Measurements from ENCODE around the gene KRTAP10-10.
"Not testable (repeated sequence)": the region's sequence is repeated elsewhere in the genome, so short reads cannot be mapped to it uniquely, and the experiment has no call there.

Gene KRTAP10-10

GRCh38 chr21:44653656-44654575 is 16.8 kb downstream of the KRTAP10-10 start:
- no peak for DNase-seq

DNA sequence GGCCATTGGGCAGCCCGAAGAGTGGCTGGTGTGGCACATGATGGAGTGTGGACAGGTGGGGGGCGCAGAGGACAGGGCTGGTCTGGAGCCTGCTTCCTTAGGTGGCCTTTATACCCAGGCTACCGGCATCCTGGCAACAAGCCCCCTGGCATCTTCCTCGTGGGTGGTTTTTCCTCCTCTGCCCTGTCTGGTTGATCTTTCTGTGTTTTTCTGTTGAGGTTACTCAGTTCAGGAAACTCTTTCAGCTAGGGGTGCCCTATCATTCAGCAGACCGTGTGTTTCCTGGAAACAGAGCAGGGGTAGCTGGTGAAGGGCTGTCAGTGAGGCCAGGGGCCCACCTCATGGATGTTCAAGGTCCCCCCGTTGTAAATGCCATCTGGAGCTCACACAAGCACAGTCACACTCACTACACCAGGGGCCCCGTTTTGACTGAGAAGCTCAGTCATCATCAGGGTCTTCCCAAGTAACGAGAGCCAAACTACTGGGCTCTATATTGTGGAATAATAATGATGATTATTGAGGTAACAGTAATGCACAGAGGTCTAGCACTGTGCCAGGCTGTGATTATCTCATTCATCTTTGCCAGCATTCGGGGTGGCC is 17.5 kb downstream of the KRTAP10-10 start, which contains the start of gene KRTAP12-4:
KRTAP12-4 (minus strand) TSS at position 84 of the 600 bp plus-strand sequence; CDS start at position 39, 45 bp downstream.
- no peak for DNase-seq

DNA sequence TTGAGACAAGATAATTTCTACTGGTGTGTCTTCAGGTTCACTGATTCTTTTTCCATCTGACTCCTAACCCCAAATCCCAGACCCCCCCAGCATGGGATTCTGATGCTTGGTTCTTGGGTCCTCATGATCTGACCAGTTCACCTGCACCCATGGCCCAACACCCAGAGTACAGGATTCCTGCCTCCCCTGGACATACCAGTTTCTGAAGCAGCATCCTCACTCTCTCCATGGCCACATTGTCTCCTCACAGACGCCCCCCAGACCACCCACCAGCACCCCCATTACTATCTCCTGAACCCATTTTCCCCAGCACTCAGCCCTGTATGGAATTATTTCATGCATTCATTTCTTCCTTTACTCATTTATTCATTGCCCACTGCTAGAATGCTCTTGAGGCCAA is 19.7 kb downstream of the KRTAP10-10 start:
- no peak for DNase-seq

DNA sequence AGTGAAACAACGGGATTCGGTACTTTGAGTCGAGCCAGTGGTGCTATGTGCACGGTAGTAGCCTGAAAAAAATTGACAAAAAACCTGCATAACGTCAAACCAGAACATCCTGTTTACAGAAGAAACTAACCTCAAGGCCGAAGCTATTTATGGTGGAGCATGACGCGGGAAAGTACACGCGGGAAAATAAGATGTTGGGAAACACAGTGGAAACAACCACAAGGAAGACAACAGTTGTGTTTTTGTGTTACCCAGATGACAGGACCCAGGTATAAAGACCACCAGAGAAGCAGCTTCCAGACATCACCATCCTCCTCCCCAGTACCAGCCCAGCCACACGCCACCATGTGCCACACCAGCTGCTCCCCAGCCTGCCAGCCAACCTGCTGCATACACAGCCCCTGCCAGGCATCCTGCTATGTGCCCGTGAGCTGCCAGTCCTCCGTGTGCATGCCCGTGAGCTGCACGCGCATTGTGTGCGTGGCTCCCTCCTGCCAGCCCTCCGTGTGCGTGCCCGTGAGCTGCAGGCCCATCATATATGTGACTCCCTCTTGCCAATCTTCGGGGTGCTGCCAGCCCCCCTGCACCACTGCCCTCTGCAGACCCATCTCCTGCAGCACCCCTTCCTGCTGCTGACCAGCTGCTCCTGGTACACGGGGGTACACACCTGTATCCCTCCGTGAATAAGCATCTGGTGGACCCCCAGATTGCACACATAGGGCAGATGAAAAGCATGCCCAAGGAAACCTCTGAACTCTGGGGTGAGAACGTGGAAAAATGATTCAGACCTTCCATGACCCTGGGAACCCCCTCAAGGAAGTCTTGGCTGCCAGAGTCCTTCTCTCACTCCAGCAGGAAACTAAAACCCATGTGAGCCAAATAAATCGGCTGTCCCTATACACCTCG is 20.7 kb downstream of the KRTAP10-10 start, which contains the start of gene KRTAP12-3:
KRTAP12-3 (plus strand) TSS at position 298 of the 906 bp plus-strand sequence; CDS start at position 346, 48 bp downstream.
- DNase-seq, result no peak

DNA sequence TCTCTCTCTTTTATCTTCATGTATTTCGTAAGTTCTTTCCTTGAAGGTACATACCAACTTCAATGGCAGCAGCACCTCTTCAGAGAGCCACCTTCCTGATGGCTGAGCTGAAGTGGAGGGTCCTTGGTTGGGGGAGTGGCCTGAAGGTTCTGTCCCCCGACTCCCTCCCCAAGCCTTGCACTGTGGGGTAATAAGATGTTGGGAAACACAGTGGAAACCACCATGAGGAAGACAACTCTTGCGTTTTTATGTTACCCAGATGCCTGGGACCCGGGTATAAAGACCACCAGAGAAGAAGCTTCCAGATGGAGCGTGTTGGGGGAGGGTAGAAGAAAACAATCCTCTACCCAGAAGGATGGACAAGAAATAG is 21.4 kb downstream of the KRTAP10-10 start:
- DNase-seq, result no peak

- DNase-seq, result no peak
These were observed 21.9 kb downstream of the KRTAP10-10 start for GRCh38 chr21:44658913-44659595.

DNA sequence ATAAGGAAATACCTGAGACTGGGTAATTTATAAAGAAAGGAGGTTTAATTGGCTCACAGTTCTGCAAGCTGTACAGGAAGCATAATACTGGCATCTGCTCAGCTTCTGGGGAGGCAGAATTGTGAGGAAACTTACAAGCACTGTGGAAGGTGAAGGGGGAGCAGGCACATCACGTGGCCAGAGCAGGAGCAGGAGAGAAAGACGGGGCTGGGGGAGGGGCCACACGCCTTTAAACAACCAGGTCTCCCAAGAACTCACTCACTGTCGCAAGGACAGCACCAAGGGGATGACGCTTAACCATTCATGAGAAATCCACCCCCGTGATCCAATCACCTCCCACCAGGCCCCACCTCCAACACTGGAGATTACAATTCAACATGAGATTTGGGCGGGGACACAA is 24.4 kb downstream of the KRTAP10-10 start:
- not testable (repeated sequence) for DNase-seq

GRCh38 chr21:44664691-44665090 is 27.5 kb downstream of the KRTAP10-10 start:
- no peak for DNase-seq

- no peak for DNase-seq
These were observed 29.5 kb downstream of the KRTAP10-10 start, which contains the start of gene KRTAP12-2 for GRCh38 chr21:44666401-44667320. Gene KRTAP12-2 (minus strand): TSS chr21:44666927. CDS start chr21:44666886, 41 bp downstream.

GRCh38 chr21:44667612-44668011 is 30.5 kb downstream of the KRTAP10-10 start:
- DNase-seq, result no peak

- DNase-seq, result no peak
These were observed 33.7 kb downstream of the KRTAP10-10 start for GRCh38 chr21:44670642-44671432.

DNA sequence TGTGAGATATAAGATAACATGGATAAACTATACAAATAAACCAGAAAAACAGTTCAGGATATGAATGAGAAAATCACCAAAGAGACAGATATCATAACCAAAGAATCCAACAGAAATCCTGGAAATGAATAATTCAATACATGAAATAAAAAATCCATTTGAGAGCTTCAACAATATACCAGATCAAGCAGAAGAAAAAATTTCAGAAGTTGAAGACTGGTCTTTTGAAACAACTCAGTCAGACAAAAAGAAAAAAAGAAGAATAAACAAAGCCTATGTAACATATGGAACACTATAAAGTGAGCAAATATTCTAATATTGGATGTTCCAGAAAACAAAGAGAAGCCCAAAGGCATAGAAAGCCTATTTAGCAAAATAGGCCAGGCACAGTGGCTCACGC is 34.8 kb downstream of the KRTAP10-10 start:
- no peak for DNase-seq

- DNase-seq, result no peak
These were observed 40.7 kb downstream of the KRTAP10-10 start for GRCh38 chr21:44677881-44678280.

- no peak for DNase-seq
These were observed 44.0 kb downstream of the KRTAP10-10 start for GRCh38 chr21:44681152-44681551.

GRCh38 chr21:44681861-44682579 is 44.9 kb downstream of the KRTAP10-10 start, which contains the start of gene KRTAP12-1:
Gene KRTAP12-1 (minus strand): TSS chr21:44682163. CDS start chr21:44682123, 40 bp downstream.
- no peak for DNase-seq

GRCh38 chr21:44682580-44683151 is 45.5 kb downstream of the KRTAP10-10 start:
- DNase-seq, result no peak

GRCh38 chr21:44684077-44684476 is 46.9 kb downstream of the KRTAP10-10 start:
- no peak for DNase-seq

DNA sequence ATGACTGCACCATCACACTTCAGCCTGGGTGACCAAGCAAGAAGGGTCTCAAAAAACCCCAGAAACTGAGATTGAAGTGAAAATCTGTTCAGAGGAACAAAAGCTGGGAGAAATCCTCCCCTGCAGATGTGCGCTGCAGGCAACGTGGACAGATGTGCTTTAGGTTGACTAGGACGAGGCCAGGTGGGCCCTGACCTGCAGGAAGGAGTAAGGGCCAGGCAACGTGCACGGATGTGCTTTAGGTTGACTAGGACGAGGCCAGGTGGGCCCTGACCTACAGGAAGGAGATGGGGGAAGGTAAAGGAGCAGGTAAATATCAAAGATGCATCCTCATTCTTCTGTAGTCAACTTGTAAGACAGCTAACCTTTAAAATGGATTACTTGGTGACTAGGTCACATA is 47.3 kb downstream of the KRTAP10-10 start:
- no peak for DNase-seq

DNA sequence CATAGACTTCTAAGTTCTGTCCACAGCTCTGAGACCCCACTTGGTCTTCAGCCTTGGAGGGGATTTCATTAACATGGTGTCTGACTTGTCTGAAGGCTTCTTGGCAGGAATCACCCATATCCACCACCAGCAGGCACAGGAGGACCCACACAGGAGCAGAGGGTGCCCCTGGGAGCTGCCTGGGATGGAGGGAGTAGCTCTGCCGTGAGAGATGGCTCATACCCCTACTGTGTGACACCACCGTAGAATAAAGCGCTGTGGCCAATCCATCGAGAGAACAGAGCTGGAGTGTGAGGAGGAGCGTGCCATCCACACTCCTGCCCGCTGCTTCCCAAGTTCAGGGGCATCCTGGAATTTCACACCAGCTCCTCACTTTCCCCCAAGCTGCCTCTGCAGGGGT is 47.9 kb downstream of the KRTAP10-10 start:
- not testable (repeated sequence) for DNase-seq
